ENCODE measurements around the gene PRKD3. TPM values are rescaled to one million over a fixed set of nuclear protein-coding genes. Genes with fewer than 3 reads are reported as not detected.

Gene PRKD3
- total RNA-seq (ENCODE audit: low replicate concordance) = 32.6 and 43.0 TPM in 2 replicates

GRCh38 chr2:37324786-37325624, at the start of gene PRKD3:
Gene PRKD3 (minus strand): TSS chr2:37324833. CDS start chr2:37316524, 8,309 bp downstream.

GRCh38 chr2:37344453-37345361, 20.1 kb upstream of the PRKD3 start, which contains the start of gene QPCT:
Gene QPCT (plus strand): TSS chr2:37344630. CDS start chr2:37344732, 102 bp downstream.

Other genes with a start within 250 kb of the PRKD3 start
- gene HEATR5B, start 240.5 kb downstream of the PRKD3 start, total RNA-seq (ENCODE audit: low replicate concordance) = 12.8 and 15.0 TPM in 2 replicates
- gene GPATCH11, start 240.3 kb downstream of the PRKD3 start, total RNA-seq (ENCODE audit: low replicate concordance) = 5.0 and 5.3 TPM in 2 replicates
- 12.4 and 17.9 TPM in 2 replicates for gene EIF2AK2, start 167.9 kb downstream of the PRKD3 start, total RNA-seq (ENCODE audit: low replicate concordance)
- gene SULT6B1, start 136.2 kb downstream of the PRKD3 start, total RNA-seq (ENCODE audit: low replicate concordance) = not detected in 2 replicates
- gene CEBPZOS, start 128.3 kb downstream of the PRKD3 start, total RNA-seq (ENCODE audit: low replicate concordance) = 3.5 and 8.7 TPM in 2 replicates
- 32.5 and 52.0 TPM in 2 replicates for gene CEBPZ, start 93.2 kb downstream of the PRKD3 start, total RNA-seq (ENCODE audit: low replicate concordance)
- 11.2 and 12.3 TPM in 2 replicates for gene NDUFAF7, start 93.2 kb downstream of the PRKD3 start, total RNA-seq (ENCODE audit: low replicate concordance)
- gene QPCT, start 19.8 kb upstream of the PRKD3 start, total RNA-seq (ENCODE audit: low replicate concordance) = 2.2 and 13.6 TPM in 2 replicates